ENCODE data around the gene MKRN2.

- TF ChIP-seq CTCF (IDR thresholded peaks at IDR 0.05) (no peak), POLR2A (IDR thresholded peaks at IDR 0.05) (no peak)
These were observed 17.2 kb downstream of the MKRN2 start for GRCh38 chr3:12574131-12574530.

Data from tibial nerve (tissue), 3 donors.